Right atrium auricular region (tissue), 2 donors: ENCODE data around the gene LGR5. TPM values are rescaled to one million over a fixed set of nuclear protein-coding genes. Genes with fewer than 3 reads are reported as not detected.

Experiments
- DNase-seq: peaks from one replicate; pipeline ENCODE4 v3.0.0-alpha.2; 2019; ENCODE audit warnings: low spot score
- H3K27ac ChIP-seq, 2 donors: fragments of 200-600 bp; sonication (generic); 1 replicate in 1 of 2; 2 replicates in 1 of 2; pipeline ENCODE4 v1.5.1; 2016 to 2019
- H3K27me3 ChIP-seq, 2 donors: fragments of 200-600 bp; sonication (generic); one replicate each; pipeline versions ENCODE4 v1.5.1 to v1.6.0; 2017 to 2019
- H3K36me3 ChIP-seq: fragments of 200-600 bp; sonication (generic); one replicate; pipeline ENCODE4 v1.5.1; 2016
- H3K4me1 ChIP-seq, 2 donors: fragments of 200-600 bp; sonication (generic); one replicate each; pipeline versions ENCODE4 v1.5.1 to v1.6.0; 2017 to 2019
- H3K4me3 ChIP-seq, 2 donors: fragments of 200-600 bp; sonication (generic); 1 replicate in 1 of 2; 2 replicates in 1 of 2; pipeline ENCODE4 v1.5.1; 2017 to 2019; ENCODE audit warnings: mild to moderate bottlenecking in 1 of 2, moderate library complexity in 1 of 2
- H3K9me3 ChIP-seq, 2 donors: fragments of 200-600 bp; sonication (generic); one replicate each; pipeline ENCODE4 v1.5.1; 2019
- total RNA-seq, 2 donors: library from RNA; depleted of rRNA; stranded (reverse); fragments of >200 nt; gene quantifications; one replicate each; pipeline ENCODE4 v1.1.0, GENCODE V29; 2016
- TF ChIP-seq, protein P1 (sequence below), 2 donors: fragments of 200-600 bp; sonication (generic); IDR thresholded peaks; one replicate each; pipeline ENCODE4 v1.5.1; 2019; ENCODE audit warnings: antibody characterized with exemption in 2 of 2

Gene LGR5
- total RNA-seq, 2 donors from 2014 or later = 0.19 to 0.31 TPM

DNA sequence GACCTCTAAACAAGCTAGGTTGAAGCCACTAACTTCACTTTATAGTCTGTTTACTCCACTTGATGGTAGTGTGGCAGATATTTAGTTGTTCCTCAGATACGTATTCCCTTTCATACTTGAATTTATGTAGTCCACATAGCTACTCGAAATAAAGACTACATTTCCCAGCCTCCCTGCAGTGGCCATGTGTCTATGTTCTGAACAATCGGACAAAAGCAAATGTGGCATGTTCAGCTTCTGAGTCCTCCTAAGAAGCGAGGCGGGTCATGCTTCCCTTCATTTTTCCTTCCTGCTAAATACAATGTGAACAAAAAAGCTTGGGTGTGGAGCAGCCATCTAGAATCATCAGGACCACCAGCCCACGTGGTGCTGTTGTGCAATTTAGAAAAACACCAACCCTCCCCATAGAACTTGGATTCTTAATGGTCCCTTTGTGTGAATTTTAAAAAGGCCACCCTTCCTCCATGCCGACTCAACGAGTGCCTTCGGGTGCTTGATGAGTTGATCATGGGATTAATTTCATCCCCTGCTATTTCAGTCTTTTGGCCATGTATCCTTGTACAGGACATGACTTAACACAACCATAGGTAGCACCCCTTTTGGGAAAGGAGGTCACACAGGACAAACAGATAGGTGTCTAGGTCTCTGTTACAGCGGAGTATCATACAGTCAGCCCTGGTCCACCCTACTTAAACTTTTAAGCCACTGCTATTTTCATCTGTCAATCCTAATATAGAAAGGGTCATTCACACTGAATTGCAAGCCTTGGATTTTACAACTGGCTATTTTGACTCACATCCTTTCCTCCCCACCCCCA is 163.4 kb downstream of the LGR5 start:
- H3K27me3 ChIP-seq = no peaks in the 10 kb centered on the region
- DNase-seq = no peak
- no peaks in the 10 kb centered on the region for H3K9me3 ChIP-seq
- no peak overlapping the region for H3K27ac ChIP-seq
- H3K4me1 ChIP-seq = no peaks in the 10 kb centered on the region
- H3K4me3 ChIP-seq = no peak overlapping the region
- TF ChIP-seq, protein P1, sequence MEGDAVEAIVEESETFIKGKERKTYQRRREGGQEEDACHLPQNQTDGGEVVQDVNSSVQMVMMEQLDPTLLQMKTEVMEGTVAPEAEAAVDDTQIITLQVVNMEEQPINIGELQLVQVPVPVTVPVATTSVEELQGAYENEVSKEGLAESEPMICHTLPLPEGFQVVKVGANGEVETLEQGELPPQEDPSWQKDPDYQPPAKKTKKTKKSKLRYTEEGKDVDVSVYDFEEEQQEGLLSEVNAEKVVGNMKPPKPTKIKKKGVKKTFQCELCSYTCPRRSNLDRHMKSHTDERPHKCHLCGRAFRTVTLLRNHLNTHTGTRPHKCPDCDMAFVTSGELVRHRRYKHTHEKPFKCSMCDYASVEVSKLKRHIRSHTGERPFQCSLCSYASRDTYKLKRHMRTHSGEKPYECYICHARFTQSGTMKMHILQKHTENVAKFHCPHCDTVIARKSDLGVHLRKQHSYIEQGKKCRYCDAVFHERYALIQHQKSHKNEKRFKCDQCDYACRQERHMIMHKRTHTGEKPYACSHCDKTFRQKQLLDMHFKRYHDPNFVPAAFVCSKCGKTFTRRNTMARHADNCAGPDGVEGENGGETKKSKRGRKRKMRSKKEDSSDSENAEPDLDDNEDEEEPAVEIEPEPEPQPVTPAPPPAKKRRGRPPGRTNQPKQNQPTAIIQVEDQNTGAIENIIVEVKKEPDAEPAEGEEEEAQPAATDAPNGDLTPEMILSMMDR (IDR thresholded peaks at IDR 0.05) = no peak
- peaks cover 13% of the 10 kb centered on the region for H3K36me3 ChIP-seq

GRCh38 chr12:71605039-71605438 is 165.4 kb downstream of the LGR5 start:
- TF ChIP-seq, protein P1 (IDR thresholded peaks at IDR 0.05) = no peak
- H3K36me3 ChIP-seq = peaks cover 33% of the 10 kb centered on the region
- no peak overlapping the region for H3K4me3 ChIP-seq
- no peaks in the 10 kb centered on the region for H3K9me3 ChIP-seq
- no peaks in the 10 kb centered on the region for H3K27me3 ChIP-seq
- no peaks in the 10 kb centered on the region for H3K4me1 ChIP-seq
- no peak overlapping the region for H3K27ac ChIP-seq
- DNase-seq = no peak

DNA sequence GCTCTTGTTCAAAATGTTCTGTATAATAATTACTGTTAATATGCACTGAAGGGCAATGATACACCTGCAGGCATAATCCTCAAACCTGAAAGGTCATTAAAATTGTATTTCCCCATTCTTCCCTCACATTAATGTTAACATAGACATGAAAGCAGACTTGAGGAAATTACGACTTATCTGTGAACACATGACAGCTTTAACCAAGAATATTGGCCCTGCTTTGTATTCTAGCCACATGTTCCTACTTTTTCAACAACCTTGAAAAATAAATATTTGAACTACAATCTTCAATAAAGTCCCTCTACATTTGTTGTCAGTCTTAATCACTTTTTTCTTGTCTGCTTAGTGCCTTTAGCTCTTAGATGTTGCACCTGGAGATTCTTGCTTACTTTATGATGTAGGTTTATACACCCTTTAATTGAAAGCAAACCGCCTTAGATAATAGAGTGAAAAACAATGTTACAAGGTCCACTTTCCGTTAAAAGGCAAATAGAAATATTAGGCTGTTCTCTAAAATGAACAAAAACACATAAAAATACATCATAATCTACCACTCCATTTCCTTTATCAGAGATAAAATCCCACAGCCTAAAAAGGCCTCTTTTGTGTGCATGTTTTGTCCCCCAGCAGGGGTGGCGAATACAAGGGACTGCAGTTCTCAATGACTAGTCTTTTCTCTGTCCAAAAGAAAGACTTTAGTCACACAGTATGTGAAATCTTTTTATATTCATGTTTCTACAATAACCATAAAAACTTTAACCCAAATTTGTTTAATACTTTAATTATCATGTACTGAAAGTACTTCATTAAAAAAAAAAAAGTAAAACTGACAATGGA is 168.1 kb downstream of the LGR5 start:
- Histone ChIP-seq H3K36me3 (peaks cover 58% of the 10 kb centered on the region), H3K4me3 (no peak overlapping the region), H3K9me3 (no peaks in the 10 kb centered on the region), H3K4me1 (no peaks in the 10 kb centered on the region), H3K27ac (no peak overlapping the region), H3K27me3 (no peaks in the 10 kb centered on the region)
- DNase-seq = no peak
- TF ChIP-seq, protein P1 (IDR thresholded peaks at IDR 0.05) = no peak

- Histone ChIP-seq H3K27ac (no peak overlapping the region), H3K27me3 (no peaks in the 10 kb centered on the region), H3K9me3 (no peaks in the 10 kb centered on the region), H3K4me3 (no peak overlapping the region), H3K36me3 (peaks cover 83% of the 10 kb centered on the region), H3K4me1 (no peaks in the 10 kb centered on the region)
- no peak for DNase-seq
- TF ChIP-seq, protein P1 (IDR thresholded peaks at IDR 0.05) = no peak
These were observed 170.6 kb downstream of the LGR5 start for GRCh38 chr12:71610031-71610795.

DNA sequence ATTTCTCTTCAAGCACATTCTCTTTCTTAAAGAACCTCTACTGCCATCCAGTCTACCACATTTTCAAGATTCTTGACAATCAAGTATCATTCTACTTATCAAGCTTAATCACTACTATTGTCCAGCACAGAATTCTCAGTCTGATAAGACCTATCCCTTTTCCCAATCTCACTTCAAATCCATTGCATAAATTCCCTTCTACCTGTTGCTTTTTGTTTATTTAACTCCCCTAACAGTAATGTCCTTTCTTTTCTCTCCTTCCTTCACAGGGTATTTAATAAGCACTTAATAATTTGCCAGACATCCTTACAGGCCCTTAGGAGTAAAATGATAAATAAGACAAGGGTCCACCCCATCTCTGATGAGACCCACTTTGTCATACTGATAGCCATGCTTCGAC is 182.3 kb downstream of the LGR5 start:
- no peak overlapping the region for H3K4me3 ChIP-seq
- TF ChIP-seq, protein P1 (IDR thresholded peaks at IDR 0.05) = no peak
- no peaks in the 10 kb centered on the region for H3K27me3 ChIP-seq
- peaks cover 0 to 8% of the 10 kb centered on the region in 2 donors for H3K4me1 ChIP-seq
- no peaks in the 10 kb centered on the region for H3K9me3 ChIP-seq
- no peak for DNase-seq
- no peak overlapping the region for H3K27ac ChIP-seq
- H3K36me3 ChIP-seq = peaks cover 93% of the 10 kb centered on the region
